H1 (cell line): ENCODE data around the gene TMEM253. TPM values are rescaled to one million over a fixed set of nuclear protein-coding genes. Genes with fewer than 3 reads are reported as not detected.

Experiments
- CTCF ChIA-PET: fragments of 300-600 bp; sonication (Branson Sonifier 250); formaldehyde crosslinking; loops from one replicate; lab custom pipeline; 2021; ENCODE audit not compliant: partially characterized antibody; lab: Charles Lee
- POLR2A ChIA-PET: fragments of 300-600 bp; sonication (Branson Sonifier 250); formaldehyde crosslinking; loops from one replicate; lab custom pipeline; 2021; ENCODE audit warnings: inconsistent platforms; ENCODE audit not compliant: partially characterized antibody; lab: Charles Lee
- DNase-seq, 2 experiments: peaks; one replicate each; pipeline versions ENCODE4 v3.0.0 to v3.0.0-alpha.2; 2010 to 2022; ENCODE audit warnings: low spot score in 2 of 2, low read depth in 1 of 2, mixed read lengths in 1 of 2
- FAIRE-seq: peaks from 2 replicates; lab custom pipeline; 2011; peaks lifted over from hg19 to GRCh38; lab: Jason Lieb, UNC
- H2AFZ ChIP-seq: 2 replicates; pipeline ENCODE4 v1.8.1; 2012; ENCODE audit warnings: low read length, inconsistent platforms
- H2AK5ac ChIP-seq: 2 replicates; pipeline ENCODE4 v1.6.1; 2013; ENCODE audit warnings: low read depth, low read length
- H2BK120ac ChIP-seq: replicated peaks from 2 replicates; pipeline ENCODE3; 2013; ENCODE audit warnings: low read depth, low read length, inconsistent platforms
- H2BK12ac ChIP-seq: 2 replicates; pipeline ENCODE4 v1.6.1; 2013; ENCODE audit warnings: low read depth, low read length
- H2BK15ac ChIP-seq: 2 replicates; pipeline ENCODE4 v1.6.1; 2013; ENCODE audit warnings: low read length
- H2BK20ac ChIP-seq: 2 replicates; pipeline ENCODE4 v1.6.1; 2013; ENCODE audit warnings: low read length
- H2BK5ac ChIP-seq: 2 replicates; pipeline ENCODE4 v1.6.1; 2013; ENCODE audit warnings: low read depth, low read length
- H3K14ac ChIP-seq: 2 replicates; pipeline ENCODE4 v1.6.1; 2013; ENCODE audit warnings: inconsistent platforms; ENCODE audit not compliant: insufficient read length
- H3K18ac ChIP-seq: 2 replicates; pipeline ENCODE4 v1.6.1; 2013; ENCODE audit warnings: low read length; ENCODE audit errors: extremely low read depth
- H3K23ac ChIP-seq: 2 replicates; pipeline ENCODE4 v1.6.1; 2013; ENCODE audit warnings: inconsistent platforms; ENCODE audit not compliant: insufficient read length
- H3K23me2 ChIP-seq: 2 replicates; pipeline ENCODE4 v1.6.1; 2013; ENCODE audit warnings: low read depth, low read length
- H3K27ac ChIP-seq: 2 replicates; pipeline ENCODE4 v1.6.1; 2011; ENCODE audit warnings: low read depth, low read length, inconsistent platforms
- H3K27me3 ChIP-seq, 4 experiments: replicated peaks in 1 of 4; 1 replicate in 1 of 4; 2 replicates in 3 of 4; pipeline versions ENCODE4 v1.6.1 to v1.8.1; 2011 to 2013; ENCODE audit warnings: low read length in 3 of 4, mild to moderate bottlenecking in 3 of 4, inconsistent platforms in 2 of 4, mixed read lengths in 2 of 4, moderate library complexity in 1 of 4; ENCODE audit not compliant: control insufficient read depth in 3 of 4, insufficient read depth in 3 of 4; ENCODE audit errors: extremely low read depth in 1 of 4
- H3K36me3 ChIP-seq, 4 experiments: 2 replicates each; pipeline versions ENCODE4 v1.6.1 to v1.8.1; 2011 to 2013; ENCODE audit warnings: mild to moderate bottlenecking in 4 of 4, low read length in 3 of 4, moderate library complexity in 2 of 4, control low read depth in 1 of 4, inconsistent platforms in 1 of 4; ENCODE audit not compliant: insufficient read depth in 4 of 4, control insufficient read depth in 2 of 4
- H3K4ac ChIP-seq: replicated peaks from 2 replicates; pipeline ENCODE3; 2013; ENCODE audit warnings: low read length, low read depth, mixed read lengths, inconsistent platforms; ENCODE audit not compliant: insufficient read length
- H3K4me1 ChIP-seq, 4 experiments: replicated peaks in 1 of 4; 1 replicate in 1 of 4; 2 replicates in 3 of 4; pipeline versions ENCODE4 v1.6.1 to v1.8.1; 2011 to 2013; ENCODE audit warnings: low read length in 3 of 4, inconsistent platforms in 2 of 4, mixed read lengths in 1 of 4; ENCODE audit not compliant: insufficient read depth in 4 of 4, control insufficient read depth in 3 of 4
- H3K4me2 ChIP-seq, 2 experiments: 2 replicates each; pipeline versions ENCODE4 v1.6.1 to v1.8.1; 2011 to 2013; ENCODE audit warnings: low read depth in 2 of 2, low read length in 2 of 2, control low read depth in 1 of 2, inconsistent platforms in 1 of 2, mild to moderate bottlenecking in 1 of 2; ENCODE audit not compliant: insufficient read depth in 1 of 2
- H3K4me3 ChIP-seq, 4 experiments: fragments of 200-600, 300-600 bp in 1 of 4; sonication (generic), shearing (Covaris generic), sonication (Bioruptor Twin) in 1 of 4; 2 replicates each; pipeline versions ENCODE4 v1.5.1 to v1.8.1; 2011 to 2016; ENCODE audit warnings: low read length in 4 of 4, low read depth in 3 of 4, control low read depth in 2 of 4, inconsistent platforms in 2 of 4, mild to moderate bottlenecking in 2 of 4, mixed read lengths in 1 of 4, moderate library complexity in 1 of 4; ENCODE audit not compliant: insufficient read depth in 2 of 4; ENCODE audit errors: extremely low read depth in 1 of 4
- H3K56ac ChIP-seq: replicated peaks from 2 replicates; pipeline ENCODE3; 2013; ENCODE audit warnings: low read depth, mild to moderate bottlenecking, mixed read lengths, low read length, inconsistent platforms; ENCODE audit not compliant: insufficient read length
- H3K79me1 ChIP-seq: 2 replicates; pipeline ENCODE4 v1.6.1; 2013; ENCODE audit warnings: low read depth, low read length, control low read depth
- H3K79me2 ChIP-seq, 2 experiments: 2 replicates each; pipeline versions ENCODE4 v1.6.1 to v1.8.1; 2012 to 2013; ENCODE audit warnings: low read length in 2 of 2, mild to moderate bottlenecking in 2 of 2, inconsistent platforms in 1 of 2; ENCODE audit not compliant: insufficient read depth in 2 of 2, control insufficient read depth in 1 of 2
- H3K9ac ChIP-seq, 4 experiments: replicated peaks in 1 of 4; 1 replicate in 1 of 4; 2 replicates in 3 of 4; pipeline versions ENCODE4 v1.6.1 to v1.8.1; 2011 to 2013; ENCODE audit warnings: low read depth in 3 of 4, low read length in 3 of 4, control low read depth in 2 of 4, mild to moderate bottlenecking in 2 of 4, moderate library complexity in 2 of 4, inconsistent platforms in 1 of 4; ENCODE audit errors: extremely low read depth in 1 of 4
- H3K9me3 ChIP-seq, 2 experiments: 2 replicates each; pipeline versions ENCODE4 v1.6.1 to v1.8.1; 2012 to 2013; ENCODE audit warnings: mild to moderate bottlenecking in 2 of 2, moderate library complexity in 2 of 2, control low read depth in 1 of 2, inconsistent platforms in 1 of 2, low read depth in 1 of 2, low read length in 1 of 2, mixed read lengths in 1 of 2; ENCODE audit not compliant: insufficient read depth in 2 of 2
- H4K20me1 ChIP-seq, 2 experiments: replicated peaks in 1 of 2; 2 replicates each; pipeline versions ENCODE3 to v1.8.1; 2011 to 2013; ENCODE audit warnings: inconsistent platforms in 2 of 2, low read length in 2 of 2, mild to moderate bottlenecking in 1 of 2; ENCODE audit not compliant: insufficient read depth in 2 of 2, control insufficient read depth in 1 of 2
- H4K5ac ChIP-seq: 2 replicates; pipeline ENCODE4 v1.6.1; 2013; ENCODE audit warnings: low read length, low read depth, mixed read lengths, inconsistent platforms; ENCODE audit not compliant: insufficient read length
- H4K8ac ChIP-seq: 2 replicates; pipeline ENCODE4 v1.8.0; 2013; ENCODE audit warnings: mild to moderate bottlenecking, moderate library complexity, low read length, inconsistent platforms; ENCODE audit not compliant: insufficient read depth; ENCODE audit errors: extremely low read depth
- H4K91ac ChIP-seq: replicated peaks from 2 replicates; pipeline ENCODE3; 2013; ENCODE audit warnings: low read length, mixed read lengths, inconsistent platforms; ENCODE audit not compliant: insufficient read length
- BRCA1 ChIP-seq: IDR thresholded peaks from 2 replicates; pipeline ENCODE4 v1.6.1; 2012; ENCODE audit warnings: low read depth, low read length, improper control_type of control experiment
- CBX5 ChIP-seq: fragments of 300-800, 300-1000 bp; sonication (generic); IDR thresholded peaks from 2 replicates; pipeline ENCODE4 v1.7.1; 2016; ENCODE audit warnings: antibody characterized with exemption, low read length, low read depth
- CTBP2 ChIP-seq: IDR thresholded peaks from 2 replicates; pipeline ENCODE4 v1.7.0; 2011; ENCODE audit warnings: borderline replicate concordance, mild to moderate bottlenecking, moderate library complexity, mixed read lengths, low read length; ENCODE audit not compliant: insufficient read depth, insufficient read length
- EGR1 ChIP-seq: IDR thresholded peaks from 2 replicates; pipeline ENCODE4 v1.6.1; 2011; ENCODE audit warnings: low read depth, low read length, borderline replicate concordance
- JUN ChIP-seq: IDR thresholded peaks from 2 replicates; pipeline ENCODE4 v1.6.1; 2011; ENCODE audit warnings: low read depth, mild to moderate bottlenecking, improper control_type of control experiment, low read length
- KDM4A ChIP-seq: IDR thresholded peaks from one replicate; pipeline ENCODE4 v1.7.1; 2012; ENCODE audit warnings: low read depth, mild to moderate bottlenecking, moderate library complexity, low read length, inconsistent platforms; ENCODE audit not compliant: severe bottlenecking
- NRF1 ChIP-seq: IDR thresholded peaks from 2 replicates; pipeline ENCODE4 v1.6.1; 2011; ENCODE audit warnings: mild to moderate bottlenecking, low read depth, low read length, improper control_type of control experiment
- SIX5 ChIP-seq: IDR thresholded peaks from 2 replicates; pipeline ENCODE4 v1.6.1; 2011; ENCODE audit warnings: mild to moderate bottlenecking, low read depth, low read length
- SP1 ChIP-seq: IDR thresholded peaks from 2 replicates; pipeline ENCODE4 v1.6.1; 2011; ENCODE audit warnings: low read depth, low read length
- TAF7 ChIP-seq: optimal IDR thresholded peaks from 2 replicates; pipeline ENCODE3; 2011; ENCODE audit warnings: low read depth, mild to moderate bottlenecking, inconsistent platforms, low read length, moderate library complexity, borderline replicate concordance
- YY1 ChIP-seq: IDR thresholded peaks from 2 replicates; pipeline ENCODE4 v1.6.1; 2011; ENCODE audit warnings: low read depth, mild to moderate bottlenecking, low read length
- WGBS, 2 experiments: shearing (Covaris generic) in 1 of 2; methylation state at CpG; one replicate each; pipeline versions ENCODE4 v1.1.6 to v1.1.7; 2013 to 2015; ENCODE audit warnings: low lambda C conversion rate in 2 of 2, mixed read lengths in 2 of 2, inconsistent platforms in 1 of 2, low coverage in 1 of 2, missing lambda C conversion rate in 1 of 2; ENCODE audit not compliant: insufficient replicate concordance in 2 of 2, insufficient coverage in 1 of 2, insufficient read length in 1 of 2; ENCODE audit errors: extremely low coverage in 1 of 2, missing lambda C conversion rate in 1 of 2; 5-methylcytosine and 5-hydroxymethylcytosine counted together
- polyA plus RNA-seq, 7 experiments: library from polyadenylated mRNA; depleted of rRNA in 3 of 7; stranded (reverse) in 5 of 7; unstranded in 2 of 7; fragments of >200 nt in 5 of 7; fragments of 200-250 nt in 2 of 7; gene quantifications; 1 replicate in 5 of 7; 2 replicates in 1 of 7; 4 replicates in 1 of 7; pipeline versions ENCODE4 v1.2.1 to v1.2.3, GENCODE V29; 2011 to 2013; ENCODE audit warnings: missing spikeins in 2 of 7, mixed read lengths in 2 of 7
- total RNA-seq: library from RNA; stranded (reverse); fragmentation: NEBNext Ultra II Directional; extraction: Animal tissue kit (Norgen Biotek cat#: 25700); gene quantifications from 2 replicates; pipeline ENCODE4 v1.2.1, GENCODE V29; 2021
- TF ChIP-seq, protein P1 (sequence below): IDR thresholded peaks from 2 replicates; pipeline ENCODE4 v1.6.1; 2011; ENCODE audit warnings: low read length, improper control_type of control experiment

TMEM253 gene
- total and polyA plus RNA-seq, 2 of the 8 experiments (the other 6 are each of a cell fraction or from before 2014, with no cell fraction given) = 1.9 to 2.2 TPM

DNA sequence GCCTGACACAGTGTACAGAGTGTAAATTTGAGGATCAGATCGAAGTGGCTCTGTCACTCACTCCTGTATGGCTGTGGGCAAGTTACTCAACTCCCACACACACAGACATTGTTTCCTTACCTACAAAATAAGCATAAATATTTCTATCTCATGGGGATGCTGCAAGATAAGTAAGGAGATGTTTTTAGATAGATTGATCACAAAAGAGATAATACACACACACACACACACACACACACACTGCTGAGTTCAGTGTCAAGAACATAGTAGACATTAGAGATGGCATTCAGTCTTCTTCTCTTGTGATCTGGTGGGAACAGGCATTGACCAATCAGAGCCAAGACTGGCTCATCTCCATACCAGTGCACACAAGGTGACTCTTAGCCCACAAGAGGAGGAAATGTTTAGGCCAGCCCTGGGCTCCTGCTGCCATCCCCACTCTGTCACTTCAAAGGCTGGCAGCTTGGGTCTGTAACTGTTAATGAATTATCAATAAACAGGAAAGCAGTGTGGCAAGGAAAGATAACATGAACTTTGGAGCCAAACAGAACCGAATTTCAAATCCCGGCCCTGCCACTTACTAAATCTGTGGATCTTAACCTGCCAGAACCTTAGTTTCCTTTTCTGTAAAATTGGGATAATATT, 46.6 kb upstream of the TMEM253 start:
- TF ChIP-seq BRCA1 (no peak), EGR1 (no peak), YY1 (no peak), SP1 (no peak), NRF1 (no peak), CTBP2 (no peak), JUN (no peak), KDM4A (no peak), CBX5 (no peak), SIX5 (no peak), TAF7 (no peak)
- TF ChIP-seq, protein P1, sequence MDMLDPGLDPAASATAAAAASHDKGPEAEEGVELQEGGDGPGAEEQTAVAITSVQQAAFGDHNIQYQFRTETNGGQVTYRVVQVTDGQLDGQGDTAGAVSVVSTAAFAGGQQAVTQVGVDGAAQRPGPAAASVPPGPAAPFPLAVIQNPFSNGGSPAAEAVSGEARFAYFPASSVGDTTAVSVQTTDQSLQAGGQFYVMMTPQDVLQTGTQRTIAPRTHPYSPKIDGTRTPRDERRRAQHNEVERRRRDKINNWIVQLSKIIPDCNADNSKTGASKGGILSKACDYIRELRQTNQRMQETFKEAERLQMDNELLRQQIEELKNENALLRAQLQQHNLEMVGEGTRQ = no peak
- Histone ChIP-seq H2BK15ac (no peak overlapping the region), H4K20me1 (no peaks in the 10 kb centered on the region), H2AFZ (no peak overlapping the region), H2BK120ac (no peak overlapping the region), H2BK12ac (no peak overlapping the region), H2BK5ac (no peak overlapping the region), H2BK20ac (no peak overlapping the region), H3K4me3 (no peak overlapping the region), H3K36me3 (no peaks in the 10 kb centered on the region), H3K14ac (no peak overlapping the region), H3K9me3 (no peaks in the 10 kb centered on the region), H3K9ac (no peak overlapping the region), H2AK5ac (no peak overlapping the region), H4K5ac (no peak overlapping the region), H3K56ac (no peak overlapping the region), H3K23ac (no peak overlapping the region), H3K79me2 (no peaks in the 10 kb centered on the region), H3K27ac (no peak overlapping the region), H3K4me1 (peaks cover 0 to 3% (median 0%) of the 10 kb centered on the region in 4 experiments; a peak in 2 of 7 replicates), H3K4ac (no peak overlapping the region), H3K27me3 (no peaks in the 10 kb centered on the region; a peak in 1 of 7 replicates), H3K79me1 (no peaks in the 10 kb centered on the region), H3K18ac (no peak overlapping the region), H3K4me2 (no peak overlapping the region), H4K8ac (no peak overlapping the region), H4K91ac (no peak overlapping the region), H3K23me2 (no peaks in the 10 kb centered on the region)
- ChIA-PET CTCF (interaction anchor here (0.9 to 1.3 kb wide), 5 partner anchors 10 to 51 kb away, joined by 3 to 10 read pairs (median 3); no protein-coding TSS in a partner anchor), POLR2A (interaction anchor here (0.8 to 1.2 kb wide), 3 partner anchors 17 to 37 kb away, joined by 3 to 4 read pairs (median 3); no protein-coding TSS in a partner anchor)
- 89% methylated on average over 3 of the region's 3 CpGs; no CpG with 5 or more reads in 1 of the 2 experiments for WGBS, 2 experiments
- FAIRE-seq (no peak), DNase-seq (no peak)
